ENCODE data around the gene DTWD2.
"Not testable (repeated sequence)": the region's sequence is repeated elsewhere in the genome, so short reads cannot be mapped to it uniquely, and the experiment has no call there.

The DTWD2 gene

DNA sequence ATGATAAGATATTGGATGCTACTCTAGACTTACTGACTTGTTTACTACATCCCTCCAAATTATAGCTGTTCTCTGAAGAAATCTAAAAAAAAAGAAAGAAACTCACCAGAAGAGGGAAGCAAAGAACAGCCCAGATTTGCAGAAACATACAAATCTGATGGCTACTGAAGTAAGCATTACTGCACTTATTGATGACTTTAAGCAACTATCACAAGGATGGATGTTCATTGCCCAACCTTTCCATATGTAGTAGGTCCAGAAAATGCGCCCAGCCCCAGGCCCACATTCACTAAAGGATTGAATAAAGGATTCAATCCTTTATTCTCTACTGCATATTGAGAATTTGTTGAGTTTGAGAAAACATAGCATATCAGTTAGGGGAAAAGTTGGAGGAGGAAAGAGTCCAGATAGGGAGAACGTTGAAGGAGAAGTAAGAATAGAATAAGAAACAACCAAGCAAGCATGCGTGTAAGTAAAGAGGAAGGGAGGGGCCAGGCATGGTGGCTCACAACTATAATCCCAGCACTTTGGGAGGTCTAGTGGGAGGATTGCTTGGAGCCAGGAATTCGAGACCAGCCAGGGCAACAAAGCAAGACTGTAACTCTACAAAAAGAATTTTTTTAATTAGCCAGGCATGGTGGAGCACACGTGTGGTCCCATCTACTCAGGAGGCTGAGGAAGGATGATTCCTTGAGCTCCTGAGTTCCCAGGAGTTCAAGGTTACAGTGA lies 33.8 kb upstream of the DTWD2 start:
- Histone ChIP-seq H3K27me3 (ENCODE audit: control insufficient read depth, insufficient read depth, low read length) (no peaks in the 10 kb centered on the region), H3K9me3 (ENCODE audit: control insufficient read depth, insufficient read depth, low read length) (no peaks in the 10 kb centered on the region), H3K9ac (ENCODE audit: low read depth, low read length) (no peak overlapping the region), H3K4me1 (ENCODE audit: control insufficient read depth, insufficient read depth, low read length) (no peaks in the 10 kb centered on the region), H3K4me3 (ENCODE audit: low read depth, low read length) (no peak overlapping the region), H3K36me3 (ENCODE audit: control insufficient read depth, insufficient read depth, low read length) (no peaks in the 10 kb centered on the region), H3K27ac (ENCODE audit: low read depth, low read length) (no peak overlapping the region)

DNA sequence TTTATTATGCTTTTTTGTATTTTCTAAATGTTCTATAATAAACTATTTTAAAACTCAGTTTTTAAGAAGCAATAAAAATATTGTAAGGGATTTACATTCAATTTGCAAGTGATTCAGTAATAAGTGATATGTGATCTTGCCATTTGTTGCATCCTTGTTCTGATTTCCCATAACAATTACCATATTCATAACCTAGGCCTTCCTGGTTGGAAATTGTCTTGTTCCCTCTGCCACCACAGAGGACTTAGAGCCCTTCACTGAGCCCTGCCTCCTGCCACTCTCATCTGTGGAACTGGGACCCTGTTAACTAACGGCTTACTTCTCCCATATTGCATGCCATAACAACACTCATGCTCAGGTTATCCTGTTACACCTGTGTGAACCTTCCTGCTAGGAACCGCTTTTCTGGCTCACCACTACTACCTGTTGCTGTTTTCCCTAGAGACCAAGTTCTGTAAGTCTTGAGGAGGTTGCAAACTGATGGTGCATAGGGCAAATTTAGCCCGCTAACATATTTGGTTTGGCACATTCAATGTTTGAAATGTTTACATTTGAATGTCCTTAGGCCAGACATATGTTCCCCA lies 32.9 kb upstream of the DTWD2 start:
- H3K4me1 ChIP-seq (ENCODE audit: control insufficient read depth, insufficient read depth, low read length) = no peaks in the 10 kb centered on the region
- no peak overlapping the region for H3K27ac ChIP-seq (ENCODE audit: low read depth, low read length)
- no peaks in the 10 kb centered on the region for H3K9me3 ChIP-seq (ENCODE audit: control insufficient read depth, insufficient read depth, low read length)
- no peak overlapping the region for H3K9ac ChIP-seq (ENCODE audit: low read depth, low read length)
- H3K36me3 ChIP-seq (ENCODE audit: control insufficient read depth, insufficient read depth, low read length) = no peaks in the 10 kb centered on the region
- H3K27me3 ChIP-seq (ENCODE audit: control insufficient read depth, insufficient read depth, low read length) = no peaks in the 10 kb centered on the region
- no peak overlapping the region for H3K4me3 ChIP-seq (ENCODE audit: low read depth, low read length)

DNA sequence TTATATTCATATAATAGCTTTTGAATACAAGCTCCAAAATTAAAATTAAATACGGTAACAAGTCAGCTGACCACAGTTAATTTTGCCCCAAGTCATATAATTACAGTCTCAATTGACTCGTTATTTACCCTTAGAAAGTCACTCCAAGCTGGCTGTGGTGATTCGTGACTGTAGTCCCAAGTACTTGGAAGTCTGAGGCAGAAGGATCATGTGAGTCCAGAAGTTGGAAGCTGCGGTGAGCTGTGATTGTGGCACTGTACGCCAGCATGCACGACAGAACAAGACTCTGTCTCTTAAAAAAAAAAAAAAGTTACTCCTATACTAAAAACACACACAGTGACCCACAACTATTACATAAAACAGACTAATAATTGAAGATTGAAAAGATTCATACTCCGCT lies 31.6 kb upstream of the DTWD2 start:
- Histone ChIP-seq H3K4me1 (ENCODE audit: control insufficient read depth, insufficient read depth, low read length) (no peaks in the 10 kb centered on the region), H3K27ac (ENCODE audit: low read depth, low read length) (no peak overlapping the region), H3K9me3 (ENCODE audit: control insufficient read depth, insufficient read depth, low read length) (no peaks in the 10 kb centered on the region), H3K4me3 (ENCODE audit: low read depth, low read length) (no peak overlapping the region), H3K27me3 (ENCODE audit: control insufficient read depth, insufficient read depth, low read length) (no peaks in the 10 kb centered on the region), H3K9ac (ENCODE audit: low read depth, low read length) (no peak overlapping the region), H3K36me3 (ENCODE audit: control insufficient read depth, insufficient read depth, low read length) (no peaks in the 10 kb centered on the region)

DNA sequence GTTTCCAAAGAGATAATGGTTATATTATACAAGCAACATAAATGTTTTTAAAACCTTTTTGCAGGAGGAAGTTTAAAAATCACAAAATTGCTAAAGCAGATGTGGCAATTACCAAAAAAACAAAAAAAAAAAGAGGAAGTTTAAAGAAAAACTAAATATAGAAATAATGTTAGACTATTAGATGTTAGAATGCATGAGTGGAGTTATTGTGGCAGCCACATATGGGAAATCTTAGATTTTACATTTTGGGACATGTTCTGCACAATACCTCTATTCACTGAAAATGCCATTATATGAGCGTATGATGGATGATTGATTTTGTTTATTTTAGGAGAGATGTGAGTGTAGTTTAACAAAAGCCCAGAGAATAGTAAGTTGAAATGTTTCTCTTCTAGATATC lies 31.2 kb upstream of the DTWD2 start:
- H3K9ac ChIP-seq (ENCODE audit: low read depth, low read length) = no peak overlapping the region

DNA sequence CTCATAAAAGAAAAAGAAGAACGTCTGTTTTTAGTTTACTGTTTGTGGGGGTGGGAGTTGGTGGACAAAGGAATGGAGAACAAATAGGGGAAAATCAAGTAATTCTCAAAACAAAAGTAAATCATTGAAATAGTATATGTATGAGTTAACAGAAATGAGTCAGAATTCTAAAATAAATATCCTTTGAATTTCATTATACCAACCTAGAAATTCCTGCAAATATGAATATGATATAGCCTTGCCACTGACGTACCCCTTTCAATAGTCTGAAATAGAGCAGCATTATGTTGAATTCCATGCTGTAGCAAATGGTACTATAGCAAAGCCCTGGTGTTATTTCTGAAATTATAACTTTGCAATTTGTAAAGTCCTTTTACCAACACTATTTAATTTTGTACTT lies 29.6 kb upstream of the DTWD2 start:
- no peak overlapping the region for H3K27ac ChIP-seq (ENCODE audit: low read depth, low read length)
- no peaks in the 10 kb centered on the region for H3K9me3 ChIP-seq (ENCODE audit: control insufficient read depth, insufficient read depth, low read length)
- H3K36me3 ChIP-seq (ENCODE audit: control insufficient read depth, insufficient read depth, low read length) = no peaks in the 10 kb centered on the region
- no peaks in the 10 kb centered on the region for H3K4me1 ChIP-seq (ENCODE audit: control insufficient read depth, insufficient read depth, low read length)
- no peak overlapping the region for H3K9ac ChIP-seq (ENCODE audit: low read depth, low read length)
- no peak overlapping the region for H3K4me3 ChIP-seq (ENCODE audit: low read depth, low read length)
- H3K27me3 ChIP-seq (ENCODE audit: control insufficient read depth, insufficient read depth, low read length) = no peaks in the 10 kb centered on the region

More for the DNA sequence above, 31.2 kb upstream of the DTWD2 start:
- Histone ChIP-seq H3K27ac (ENCODE audit: low read depth, low read length) (no peak overlapping the region), H3K9me3 (ENCODE audit: control insufficient read depth, insufficient read depth, low read length) (no peaks in the 10 kb centered on the region), H3K4me1 (ENCODE audit: control insufficient read depth, insufficient read depth, low read length) (no peaks in the 10 kb centered on the region), H3K36me3 (ENCODE audit: control insufficient read depth, insufficient read depth, low read length) (no peaks in the 10 kb centered on the region), H3K4me3 (ENCODE audit: low read depth, low read length) (no peak overlapping the region), H3K27me3 (ENCODE audit: control insufficient read depth, insufficient read depth, low read length) (no peaks in the 10 kb centered on the region)

DNA sequence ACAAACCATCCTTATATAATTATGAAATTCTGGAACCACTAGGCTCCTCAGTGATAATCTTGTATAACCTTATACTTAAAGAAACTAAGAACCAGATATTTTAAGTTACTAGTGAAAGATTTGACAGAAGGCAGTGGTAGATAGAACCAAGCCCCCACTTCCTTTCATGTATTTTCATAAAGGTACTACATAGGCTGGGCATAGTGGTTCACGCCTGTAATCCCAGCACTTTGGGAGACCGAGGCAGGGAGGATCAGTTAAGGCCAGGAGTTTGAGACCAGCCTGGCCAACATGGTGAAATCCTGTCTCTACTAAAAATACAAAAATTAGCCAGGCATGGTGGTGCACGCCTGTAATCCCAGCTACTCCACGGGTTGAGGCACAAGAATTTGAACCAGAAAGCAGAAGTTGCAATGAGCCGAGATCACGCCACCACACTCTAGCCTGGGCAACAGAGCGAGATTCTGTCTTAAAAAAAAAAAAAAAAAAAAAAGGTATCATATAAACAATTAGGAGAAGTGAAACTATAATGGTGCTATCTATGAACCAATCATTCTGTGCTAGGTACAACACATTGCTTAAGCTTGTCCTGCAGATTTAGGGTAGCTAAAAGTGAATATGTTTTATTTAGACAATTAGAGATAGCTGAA lies 27.9 kb upstream of the DTWD2 start:
- H3K4me1 ChIP-seq (ENCODE audit: control insufficient read depth, insufficient read depth, low read length) = no peaks in the 10 kb centered on the region
- no peak overlapping the region for H3K27ac ChIP-seq (ENCODE audit: low read depth, low read length)
- H3K9me3 ChIP-seq (ENCODE audit: control insufficient read depth, insufficient read depth, low read length) = no peaks in the 10 kb centered on the region
- no peaks in the 10 kb centered on the region for H3K36me3 ChIP-seq (ENCODE audit: control insufficient read depth, insufficient read depth, low read length)
- H3K4me3 ChIP-seq (ENCODE audit: low read depth, low read length) = no peak overlapping the region
- H3K9ac ChIP-seq (ENCODE audit: low read depth, low read length) = no peak overlapping the region
- no peaks in the 10 kb centered on the region for H3K27me3 ChIP-seq (ENCODE audit: control insufficient read depth, insufficient read depth, low read length)

DNA sequence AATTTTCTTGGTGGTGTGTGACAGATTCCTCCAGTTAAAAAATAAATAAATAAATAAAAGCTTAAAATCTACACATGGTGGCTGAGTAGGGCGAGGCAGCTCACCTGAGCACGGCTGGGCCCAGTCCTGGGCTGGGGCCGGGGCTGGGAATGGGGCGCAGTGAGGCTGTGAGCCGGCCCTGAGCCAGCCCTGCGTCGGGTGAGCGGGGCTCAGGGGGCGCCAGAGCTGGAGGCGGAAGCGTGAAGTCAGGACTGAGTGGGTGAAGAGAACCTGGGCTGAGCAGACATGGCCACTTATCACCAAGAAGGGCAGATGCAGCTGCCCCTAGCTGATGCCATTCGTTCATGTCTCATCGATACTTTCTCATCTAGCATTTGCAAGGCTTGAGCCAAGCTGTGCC lies 22.8 kb upstream of the DTWD2 start:
- Histone ChIP-seq H3K4me3 (ENCODE audit: low read depth, low read length) (no peak overlapping the region), H3K9ac (ENCODE audit: low read depth, low read length) (no peak overlapping the region), H3K27me3 (ENCODE audit: control insufficient read depth, insufficient read depth, low read length) (no peaks in the 10 kb centered on the region), H3K27ac (ENCODE audit: low read depth, low read length) (no peak overlapping the region), H3K9me3 (ENCODE audit: control insufficient read depth, insufficient read depth, low read length) (no peaks in the 10 kb centered on the region), H3K36me3 (ENCODE audit: control insufficient read depth, insufficient read depth, low read length) (no peaks in the 10 kb centered on the region), H3K4me1 (ENCODE audit: control insufficient read depth, insufficient read depth, low read length) (no peaks in the 10 kb centered on the region)

DNA sequence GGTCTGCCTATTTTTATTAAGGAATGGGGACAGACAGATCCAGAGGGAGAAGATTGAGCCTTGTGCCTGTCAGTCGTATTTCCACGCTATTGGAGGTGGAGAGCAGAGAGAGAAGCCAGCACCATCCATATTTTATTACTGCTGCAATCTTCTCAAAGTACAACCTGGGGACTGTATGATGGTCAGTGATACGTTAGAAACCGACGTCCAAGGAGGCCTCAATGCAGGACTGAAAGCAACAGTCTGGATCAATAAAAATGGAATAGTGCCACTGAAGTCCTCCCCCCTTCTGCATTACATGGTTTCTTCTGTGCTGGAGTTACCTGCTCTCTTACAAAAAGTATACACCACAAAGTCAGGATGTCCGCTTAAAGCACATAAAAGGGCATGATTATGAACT lies 21.9 kb upstream of the DTWD2 start:
- H3K4me3 ChIP-seq (ENCODE audit: low read depth, low read length) = no peak overlapping the region
- H3K36me3 ChIP-seq (ENCODE audit: control insufficient read depth, insufficient read depth, low read length) = no peaks in the 10 kb centered on the region
- no peaks in the 10 kb centered on the region for H3K9me3 ChIP-seq (ENCODE audit: control insufficient read depth, insufficient read depth, low read length)
- H3K27me3 ChIP-seq (ENCODE audit: control insufficient read depth, insufficient read depth, low read length) = no peaks in the 10 kb centered on the region
- no peak overlapping the region for H3K9ac ChIP-seq (ENCODE audit: low read depth, low read length)
- H3K27ac ChIP-seq (ENCODE audit: low read depth, low read length) = no peak overlapping the region
- no peaks in the 10 kb centered on the region for H3K4me1 ChIP-seq (ENCODE audit: control insufficient read depth, insufficient read depth, low read length)

DNA sequence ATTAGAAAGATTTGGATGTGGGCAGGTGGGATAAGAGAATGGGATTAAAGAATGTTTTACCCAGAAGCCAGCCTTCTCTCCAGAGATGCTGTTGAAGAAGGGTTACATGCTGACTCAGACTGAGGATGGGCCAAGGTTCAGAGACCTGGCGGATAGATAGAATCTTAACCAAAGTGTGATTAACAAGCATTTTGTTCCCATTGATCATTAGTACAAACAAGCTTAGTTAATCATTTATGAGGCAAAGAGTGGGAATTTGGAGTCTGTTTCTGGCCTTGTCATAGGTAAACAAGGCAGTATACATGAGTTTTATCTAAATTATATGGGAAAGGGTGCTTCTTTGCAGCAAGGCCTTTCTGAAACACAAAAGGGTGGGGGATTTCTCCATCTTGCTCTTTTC lies 20.8 kb upstream of the DTWD2 start:
- peak overlapping the region; percentile 24 for H3K27ac ChIP-seq (ENCODE audit: low read depth, low read length)
- H3K4me1 ChIP-seq (ENCODE audit: control insufficient read depth, insufficient read depth, low read length) = no peaks in the 10 kb centered on the region
- H3K9ac ChIP-seq (ENCODE audit: low read depth, low read length) = no peak overlapping the region
- H3K27me3 ChIP-seq (ENCODE audit: control insufficient read depth, insufficient read depth, low read length) = no peaks in the 10 kb centered on the region
- no peaks in the 10 kb centered on the region for H3K9me3 ChIP-seq (ENCODE audit: control insufficient read depth, insufficient read depth, low read length)
- no peaks in the 10 kb centered on the region for H3K36me3 ChIP-seq (ENCODE audit: control insufficient read depth, insufficient read depth, low read length)
- no peak overlapping the region for H3K4me3 ChIP-seq (ENCODE audit: low read depth, low read length)

DNA sequence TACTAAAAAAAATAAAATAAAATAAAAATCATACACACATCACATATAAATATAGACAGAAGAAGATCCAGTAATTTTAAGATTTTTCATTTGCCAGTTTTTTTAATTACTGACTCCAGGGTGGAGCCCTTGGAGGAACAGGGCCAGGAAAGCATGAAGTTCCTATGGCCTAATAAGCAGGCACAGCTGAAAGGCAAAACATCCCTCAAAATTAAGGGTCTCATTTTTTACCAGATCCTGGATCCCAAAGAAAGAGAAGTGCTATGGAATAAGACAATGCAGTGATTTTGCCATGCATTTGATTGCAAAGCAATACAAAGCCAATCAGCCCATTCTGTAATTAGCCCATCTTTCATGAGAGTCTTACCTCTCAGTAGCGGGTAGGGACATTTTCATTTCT lies 11.3 kb upstream of the DTWD2 start:
- H3K9ac ChIP-seq (ENCODE audit: low read depth, low read length) = no peak overlapping the region
- H3K36me3 ChIP-seq (ENCODE audit: control insufficient read depth, insufficient read depth, low read length) = no peaks in the 10 kb centered on the region
- H3K9me3 ChIP-seq (ENCODE audit: control insufficient read depth, insufficient read depth, low read length) = peaks cover 34% of the 10 kb centered on the region
- no peaks in the 10 kb centered on the region for H3K4me1 ChIP-seq (ENCODE audit: control insufficient read depth, insufficient read depth, low read length)
- H3K27ac ChIP-seq (ENCODE audit: low read depth, low read length) = no peak overlapping the region
- H3K4me3 ChIP-seq (ENCODE audit: low read depth, low read length) = no peak overlapping the region
- no peaks in the 10 kb centered on the region for H3K27me3 ChIP-seq (ENCODE audit: control insufficient read depth, insufficient read depth, low read length)

DNA sequence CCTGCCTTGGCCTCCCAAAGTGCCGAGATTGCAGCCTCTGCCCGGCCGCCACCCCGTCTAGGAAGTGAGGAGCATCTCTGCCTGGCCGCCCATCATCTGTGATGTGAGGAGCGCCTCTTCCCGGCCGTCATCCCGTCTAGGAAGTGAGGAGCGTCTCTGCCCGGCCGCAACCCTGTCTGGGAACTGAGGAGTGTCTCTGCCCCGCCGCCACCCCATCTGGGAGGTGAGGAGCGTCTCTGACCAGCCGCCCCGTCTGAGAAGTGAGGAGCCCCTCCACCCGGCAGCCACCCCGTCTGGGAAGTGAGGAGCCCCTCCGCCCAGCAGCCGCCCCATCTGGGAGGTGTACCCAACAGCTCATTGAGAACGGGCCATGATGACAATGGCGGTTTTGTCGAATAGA lies 10.5 kb upstream of the DTWD2 start:
- H3K27me3 ChIP-seq (ENCODE audit: control insufficient read depth, insufficient read depth, low read length); H3K27ac ChIP-seq (ENCODE audit: low read depth, low read length); H3K4me3 ChIP-seq (ENCODE audit: low read depth, low read length); H3K9ac ChIP-seq (ENCODE audit: low read depth, low read length); H3K36me3 ChIP-seq (ENCODE audit: control insufficient read depth, insufficient read depth, low read length); H3K4me1 ChIP-seq (ENCODE audit: control insufficient read depth, insufficient read depth, low read length): not testable (repeated sequence)
- peaks cover 34% of the 10 kb centered on the region for H3K9me3 ChIP-seq (ENCODE audit: control insufficient read depth, insufficient read depth, low read length)

All from HUES48 (cell line).